T follicular helper cell (primary cell): ENCODE results near the gene NCKAP5.

Experiments used
- DNase-seq: peaks from one replicate; pipeline ENCODE4 v3.0.0-alpha.2; 2020; ENCODE audit warnings: low read depth

NCKAP5 gene

DNA sequence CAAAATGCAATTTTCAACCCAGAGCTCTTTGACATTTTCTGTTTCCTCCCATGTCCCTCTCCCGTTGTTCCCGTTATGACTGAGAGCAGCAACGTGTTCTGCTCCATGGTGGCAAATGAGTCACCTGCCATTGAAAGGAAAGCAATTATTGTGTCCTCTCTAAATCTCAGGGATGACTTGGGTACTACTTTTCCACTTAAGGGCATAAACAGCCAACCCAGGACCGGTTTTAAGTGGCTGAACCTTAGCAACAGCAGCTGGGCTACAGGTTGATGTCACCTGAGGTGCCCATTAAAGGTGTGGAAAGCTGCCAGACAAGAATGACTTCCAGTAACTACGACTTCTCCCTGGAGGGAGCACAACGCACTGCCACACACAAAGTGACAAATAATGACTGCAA is 236.8 kb downstream of the NCKAP5 start:
- DNase-seq = no peak

DNA sequence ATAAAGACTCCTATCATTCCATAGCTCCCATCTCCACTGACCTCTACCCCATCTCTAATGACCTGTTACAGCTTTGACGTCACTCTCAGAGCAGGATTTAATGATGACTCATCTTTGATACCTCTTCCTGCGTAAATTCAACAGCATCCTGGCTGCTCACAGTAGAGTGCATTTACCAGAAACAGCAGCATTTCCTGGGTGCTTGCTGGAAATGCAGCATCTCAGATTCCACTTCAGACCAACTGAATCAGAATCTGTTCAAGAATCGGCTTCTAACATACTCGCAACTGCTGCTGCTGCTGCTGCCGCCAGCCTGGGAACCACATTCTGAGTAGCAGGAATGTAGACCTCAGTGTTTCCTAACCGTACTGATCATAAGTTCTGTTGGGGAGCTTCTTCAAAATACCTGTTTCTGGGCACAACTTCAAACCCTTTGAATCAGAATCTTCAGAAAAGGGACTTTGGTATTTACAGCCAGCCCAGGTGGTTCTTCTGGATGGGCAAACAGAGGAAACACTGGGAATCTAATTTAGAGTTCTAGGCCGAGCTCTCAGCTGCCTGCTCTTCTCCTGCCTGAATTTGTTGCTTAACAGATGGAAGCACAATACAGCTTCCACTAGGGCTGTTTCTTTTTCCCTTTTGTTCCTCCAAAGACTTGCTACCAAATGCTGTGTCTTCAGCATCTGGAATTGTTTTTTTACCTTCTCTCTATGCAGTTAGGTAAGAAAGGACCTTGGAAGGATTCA is 241.4 kb downstream of the NCKAP5 start:
- DNase-seq = no peak

DNA sequence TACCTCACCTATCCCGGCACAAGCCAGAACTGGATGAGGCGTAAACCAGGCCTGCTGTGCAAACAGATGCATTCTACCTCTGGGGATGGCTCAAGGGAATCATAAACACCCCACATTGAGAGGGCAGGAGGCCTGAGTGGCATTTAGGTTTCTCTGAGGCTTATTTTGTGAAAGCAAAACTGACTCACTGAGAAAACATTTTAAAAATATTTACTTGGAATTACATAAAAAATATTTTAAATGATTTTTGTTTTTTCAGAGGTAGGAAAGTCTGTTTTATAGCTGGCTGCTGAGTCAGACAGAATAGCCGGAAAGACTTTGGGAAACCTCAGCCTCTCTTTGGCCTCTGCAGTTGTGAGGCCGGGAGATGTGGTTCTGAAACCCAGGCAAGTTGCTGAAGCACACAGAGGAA is 244.1 kb downstream of the NCKAP5 start:
- no peak for DNase-seq

DNA sequence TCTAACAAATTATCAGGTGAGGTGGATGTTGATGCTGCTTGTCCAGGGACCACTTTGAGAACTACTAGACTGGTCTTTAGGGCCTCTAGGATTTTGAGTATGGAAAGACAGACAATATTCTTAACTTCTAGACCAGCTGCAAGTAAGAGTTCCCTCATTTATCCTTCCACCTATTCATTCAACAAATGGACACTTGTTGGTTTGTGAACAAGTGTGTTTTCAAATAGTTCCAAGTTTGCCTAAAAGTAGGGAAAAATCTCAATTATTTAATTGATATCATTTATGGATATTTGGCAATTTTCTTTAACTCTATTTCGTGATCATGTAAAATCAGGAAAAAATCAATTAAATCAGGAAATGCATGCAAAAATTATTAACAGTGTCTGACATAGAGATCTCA is 245.4 kb downstream of the NCKAP5 start:
- no peak for DNase-seq

DNA sequence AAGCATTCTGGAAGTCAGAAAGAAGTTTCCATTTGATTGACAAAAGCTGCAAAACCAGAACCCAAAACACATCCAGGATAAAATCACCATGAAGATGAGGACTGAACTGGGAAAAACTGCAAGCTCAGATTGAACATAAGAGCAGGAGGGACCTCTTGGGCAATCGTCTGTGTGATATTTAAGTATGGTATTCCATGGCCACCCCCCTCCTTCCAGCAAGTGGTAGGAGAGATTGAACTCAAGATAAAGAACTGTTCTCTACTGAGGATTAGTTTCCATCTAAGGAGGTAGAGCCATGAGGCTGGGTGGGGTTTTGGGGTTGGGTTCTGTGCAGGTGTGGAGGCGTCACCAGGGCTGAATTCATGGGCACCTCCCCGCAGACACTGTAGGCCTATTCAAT is 251.1 kb downstream of the NCKAP5 start:
- DNase-seq = no peak

DNA sequence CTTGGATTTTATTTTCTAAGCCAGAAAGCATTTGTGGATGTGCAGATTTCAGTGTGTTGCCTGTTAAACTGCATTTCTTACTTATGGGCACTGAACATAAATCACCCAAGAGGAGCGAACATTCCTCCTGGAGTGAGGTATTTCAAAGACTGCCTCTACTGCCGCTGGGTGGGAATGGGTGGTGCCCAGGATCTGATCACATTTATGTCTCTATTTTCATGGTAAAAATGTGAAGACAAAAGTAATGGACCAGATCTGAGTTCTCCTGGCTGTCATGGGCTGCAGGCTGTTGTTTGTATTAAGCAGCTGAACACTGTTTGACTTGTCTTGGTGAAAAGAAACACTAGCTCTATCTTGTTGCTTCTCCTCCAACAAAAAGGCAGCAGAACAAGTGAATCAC is 251.7 kb downstream of the NCKAP5 start:
- DNase-seq = no peak

DNA sequence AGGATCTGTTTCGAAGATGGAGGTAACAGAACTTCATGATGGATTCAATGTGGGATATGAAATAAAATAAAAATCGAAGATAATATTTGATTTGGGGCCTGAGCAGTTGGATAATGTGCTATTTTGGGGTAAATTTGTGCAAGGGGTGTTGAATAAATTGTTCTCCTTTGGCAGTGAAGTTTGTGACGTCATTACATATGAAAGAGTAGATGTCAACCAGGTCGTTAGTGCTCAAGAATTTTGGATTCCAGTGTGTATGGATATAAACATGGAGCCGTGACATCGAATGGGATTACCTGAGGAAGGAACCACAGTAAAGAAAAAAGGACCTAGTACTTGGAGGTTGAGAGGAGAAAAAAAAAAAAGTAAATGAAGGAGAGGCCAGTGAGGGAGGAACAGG is 253.0 kb downstream of the NCKAP5 start:
- no peak for DNase-seq

DNA sequence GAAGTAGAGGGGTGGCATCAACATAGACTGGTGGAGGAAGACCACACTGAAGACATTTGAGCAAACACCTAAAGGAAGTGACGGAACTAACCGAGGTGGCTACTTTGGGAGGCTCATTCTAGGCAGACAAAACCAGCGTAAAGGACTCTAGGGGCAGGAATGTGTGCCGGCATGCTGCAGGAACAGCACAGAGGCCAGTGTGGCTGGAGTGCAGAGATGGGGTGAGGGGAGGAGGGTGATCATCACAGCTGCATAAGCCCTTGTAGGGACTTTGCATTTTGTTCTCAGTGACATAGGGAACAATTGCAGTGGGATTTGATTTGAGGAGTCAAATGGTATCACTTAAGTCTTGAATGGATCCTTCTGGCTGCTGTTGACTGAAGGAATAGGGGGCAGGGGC is 253.5 kb downstream of the NCKAP5 start:
- DNase-seq = no peak

DNA sequence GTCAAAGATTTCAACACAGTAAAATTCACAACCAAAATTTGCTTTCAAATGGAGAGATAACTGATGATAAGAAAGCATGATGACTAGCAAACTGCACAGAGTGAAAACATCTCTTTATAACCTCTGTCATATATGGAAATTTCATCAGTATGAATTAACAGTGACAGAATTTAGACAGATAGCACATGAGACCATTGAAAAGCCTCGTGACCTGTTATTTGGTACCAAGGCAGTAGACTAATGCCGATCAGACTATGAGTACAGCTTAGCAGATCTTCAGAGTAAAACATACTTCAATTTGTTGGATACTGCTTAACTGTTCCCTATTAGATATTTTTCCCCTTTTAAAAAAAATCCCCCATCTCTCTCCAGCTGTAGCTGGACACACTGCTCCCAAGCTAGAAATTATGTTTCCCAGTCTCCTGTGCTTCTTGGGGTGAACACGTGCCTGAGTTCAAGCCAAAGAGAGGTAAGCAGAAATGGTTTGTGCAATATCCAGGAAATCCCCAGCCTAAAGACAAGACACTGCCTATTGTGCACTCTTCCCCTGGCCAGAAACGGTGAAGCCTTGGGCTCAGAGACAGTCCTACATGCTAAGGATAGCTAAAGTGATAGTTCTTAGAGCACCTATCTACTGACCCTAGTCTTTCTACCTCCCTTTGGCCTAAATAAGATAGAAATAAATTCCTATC is 256.1 kb downstream of the NCKAP5 start:
- no peak for DNase-seq

DNA sequence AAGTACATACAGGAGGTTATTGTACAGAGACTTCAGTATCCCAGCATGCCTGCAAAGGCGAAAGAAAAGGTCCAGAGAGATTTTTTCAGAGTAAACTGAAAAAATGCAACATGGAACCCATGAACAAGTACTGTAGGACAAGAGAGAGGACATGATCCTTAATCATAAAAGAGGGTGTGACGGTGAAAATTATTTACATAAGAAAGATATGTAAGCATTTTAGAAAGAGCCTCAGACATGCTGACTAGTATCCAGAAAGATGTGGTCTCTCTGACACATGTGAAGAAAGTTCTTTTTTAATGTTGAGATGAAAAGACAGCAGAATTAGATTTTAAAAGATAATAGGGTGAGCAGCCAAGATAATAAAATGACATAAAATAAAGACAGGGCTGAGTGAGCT is 262.0 kb downstream of the NCKAP5 start:
- DNase-seq = no peak

DNA sequence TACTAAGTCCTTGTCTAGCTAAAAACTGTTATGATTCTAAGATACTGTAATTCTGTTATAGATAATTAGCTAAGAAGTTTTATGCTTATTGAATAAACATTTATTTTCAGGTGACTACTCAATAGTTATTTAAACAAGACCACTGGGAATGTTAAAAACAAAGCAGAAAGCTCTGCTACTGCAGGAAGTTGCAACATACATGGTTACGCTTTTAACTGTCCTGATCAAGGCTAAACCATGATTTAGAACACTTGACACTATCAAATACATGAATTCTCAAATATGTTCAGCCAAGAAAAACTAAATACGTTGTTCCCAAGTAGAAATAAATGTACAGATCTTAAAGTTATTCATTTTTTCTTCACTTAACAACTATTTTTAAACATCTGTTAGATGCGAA is 263.9 kb downstream of the NCKAP5 start:
- DNase-seq = no peak

DNA sequence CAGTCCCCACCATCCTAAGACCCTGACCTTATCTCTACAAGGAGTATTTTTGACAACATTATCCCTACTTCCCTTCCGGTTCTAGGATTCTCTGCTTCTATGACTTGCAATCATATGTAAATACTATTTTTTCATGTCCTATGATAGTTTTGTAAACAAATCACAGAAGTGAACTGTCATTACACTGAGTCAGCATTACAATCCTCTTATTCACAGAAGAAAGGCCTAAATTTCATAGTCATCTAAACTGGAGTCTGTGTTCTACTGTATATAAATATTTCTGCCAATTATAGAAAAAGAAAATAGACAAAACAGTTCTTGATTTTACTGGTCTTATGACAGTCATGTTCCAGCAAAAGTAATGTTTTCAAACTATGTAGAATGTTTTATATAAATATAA is 265.1 kb downstream of the NCKAP5 start:
- DNase-seq = no peak

DNA sequence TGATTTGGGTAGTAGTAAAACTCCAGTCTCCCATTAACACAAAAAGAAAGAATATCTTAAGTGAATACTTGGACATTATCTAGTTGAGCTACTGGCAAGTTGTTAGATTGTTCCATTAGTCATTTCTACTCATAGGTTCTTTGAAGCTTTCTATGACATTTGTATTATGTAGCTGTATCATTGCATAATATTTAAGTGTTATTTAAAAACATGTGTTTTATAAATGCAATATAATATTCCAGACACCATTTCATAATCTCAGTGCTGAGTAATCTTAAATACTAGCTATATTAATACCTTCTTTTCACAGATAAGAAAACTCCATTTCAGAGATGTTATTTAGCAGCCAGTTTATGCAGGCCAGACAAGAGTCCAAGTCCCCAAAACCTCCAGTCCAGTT is 271.9 kb downstream of the NCKAP5 start:
- DNase-seq = no peak

DNA sequence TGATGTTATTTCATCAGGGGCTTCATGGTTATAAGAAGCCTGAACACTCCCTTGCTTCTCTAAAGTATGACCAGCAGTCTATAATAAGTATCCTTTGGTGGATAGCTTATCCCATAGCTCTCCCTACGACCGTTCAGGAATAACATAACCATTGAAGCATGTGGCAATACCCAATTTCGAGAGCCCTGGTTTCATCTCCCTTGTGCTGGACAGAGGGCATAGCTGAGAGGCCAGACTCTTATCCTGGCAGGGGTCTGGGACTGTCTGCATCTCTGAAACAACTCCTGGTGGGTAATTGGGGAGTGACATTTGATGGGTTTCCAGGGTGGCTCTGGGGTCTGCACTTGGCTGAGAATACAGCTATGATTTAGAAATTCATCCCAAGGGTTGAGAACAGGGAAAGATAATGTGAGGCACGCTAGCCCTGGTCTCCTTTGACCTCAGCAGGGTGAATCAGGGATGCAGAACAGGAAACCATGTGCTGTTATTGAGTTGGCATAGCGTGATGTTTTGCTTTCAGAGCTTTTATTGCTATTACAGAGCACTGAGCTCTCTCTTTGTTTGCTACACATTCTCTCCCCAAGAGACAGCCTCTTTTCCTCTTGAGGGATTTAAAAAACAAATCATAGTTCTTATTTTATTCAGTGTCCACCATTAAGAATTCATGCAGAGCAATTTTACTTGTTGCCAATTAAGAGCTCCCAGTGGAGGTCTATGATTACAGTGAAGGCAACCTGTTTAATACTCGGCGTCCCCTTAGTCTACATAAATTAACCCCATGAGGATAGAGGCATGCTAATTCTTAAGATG is 274.5 kb downstream of the NCKAP5 start:
- DNase-seq = no peak

DNA sequence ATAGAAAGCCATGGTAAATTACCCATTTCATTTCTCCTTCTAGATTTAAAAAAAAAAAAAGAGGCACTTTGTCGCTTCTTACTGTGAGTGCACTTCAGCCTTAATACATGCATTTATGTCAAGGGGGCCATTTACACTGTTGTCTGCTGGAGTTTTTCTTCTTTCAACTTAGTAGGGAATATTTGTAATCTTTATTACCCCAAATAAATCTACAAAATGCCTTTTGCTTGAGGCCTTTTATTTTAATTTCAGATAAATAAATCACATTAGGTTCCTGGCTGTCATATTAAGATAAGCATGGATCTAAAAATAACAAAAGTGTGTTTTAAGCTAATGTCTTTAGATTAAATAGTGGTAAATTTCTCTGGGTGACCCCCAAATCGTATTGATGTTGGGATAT is 276.0 kb downstream of the NCKAP5 start:
- no peak for DNase-seq

DNA sequence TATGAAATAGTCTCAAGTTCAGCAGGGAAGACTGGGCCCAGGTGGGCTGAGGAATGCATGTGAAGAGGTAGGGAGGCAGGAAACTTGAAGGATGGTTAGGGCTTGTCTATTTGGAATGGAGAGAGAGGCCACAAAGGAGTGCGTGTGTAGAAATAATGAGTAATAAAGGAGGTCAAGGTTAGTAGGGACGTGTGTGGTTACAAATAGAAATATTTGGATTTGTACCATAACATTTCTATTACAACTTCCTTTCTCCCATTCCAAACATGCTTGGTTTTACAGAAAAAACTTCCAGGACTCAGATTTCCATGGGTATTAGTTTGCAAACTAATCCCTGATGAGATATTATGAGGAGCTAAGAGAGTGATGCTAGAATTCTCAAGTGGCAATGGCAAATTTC is 280.6 kb downstream of the NCKAP5 start:
- no peak for DNase-seq

DNA sequence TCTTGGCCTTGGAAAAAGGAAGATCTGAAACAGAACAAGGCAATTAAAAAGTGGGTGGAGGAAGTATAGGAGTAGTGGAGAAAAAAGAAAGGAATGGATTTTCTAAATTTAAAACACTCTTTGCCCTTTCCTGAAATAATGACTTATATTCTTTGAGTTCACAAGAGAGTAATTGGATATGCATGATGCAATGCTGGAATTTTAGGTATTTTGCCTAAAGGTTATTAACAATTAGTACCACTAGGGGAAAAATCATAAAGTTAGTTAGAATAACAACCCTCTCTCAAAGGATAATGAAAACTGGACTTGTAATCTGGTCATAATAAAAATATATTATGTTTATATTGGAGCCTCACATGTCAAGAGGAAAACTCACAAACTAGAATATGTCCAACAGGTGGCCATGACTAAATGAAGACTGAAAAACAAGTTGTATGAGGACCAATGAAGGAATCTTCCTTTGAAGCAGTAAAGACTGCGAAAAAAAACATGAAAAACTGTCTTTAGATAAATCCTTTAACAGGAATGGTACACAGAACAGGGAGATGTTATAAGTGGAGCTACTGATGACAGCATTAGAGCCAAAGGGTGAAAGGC is 281.8 kb downstream of the NCKAP5 start:
- DNase-seq = no peak

DNA sequence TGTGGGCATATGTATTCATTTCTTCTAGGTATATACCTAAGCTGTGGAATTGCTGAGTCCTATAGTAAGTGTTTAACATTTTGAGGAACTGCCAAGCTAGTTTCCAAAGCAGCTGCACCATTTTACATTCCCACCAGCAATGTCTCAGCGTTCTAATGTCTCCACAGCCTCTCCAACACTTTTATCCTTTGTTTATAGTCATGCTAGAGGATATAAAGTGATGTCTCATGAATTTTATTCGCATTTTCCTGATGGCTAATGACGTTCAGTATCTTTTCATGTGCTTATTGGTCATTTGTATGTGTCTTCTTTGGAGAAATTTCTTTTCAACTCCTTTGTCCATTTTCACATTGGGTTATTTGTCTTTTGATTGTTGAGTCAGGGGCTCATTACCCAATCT is 295.2 kb downstream of the NCKAP5 start:
- DNase-seq = no peak

DNA sequence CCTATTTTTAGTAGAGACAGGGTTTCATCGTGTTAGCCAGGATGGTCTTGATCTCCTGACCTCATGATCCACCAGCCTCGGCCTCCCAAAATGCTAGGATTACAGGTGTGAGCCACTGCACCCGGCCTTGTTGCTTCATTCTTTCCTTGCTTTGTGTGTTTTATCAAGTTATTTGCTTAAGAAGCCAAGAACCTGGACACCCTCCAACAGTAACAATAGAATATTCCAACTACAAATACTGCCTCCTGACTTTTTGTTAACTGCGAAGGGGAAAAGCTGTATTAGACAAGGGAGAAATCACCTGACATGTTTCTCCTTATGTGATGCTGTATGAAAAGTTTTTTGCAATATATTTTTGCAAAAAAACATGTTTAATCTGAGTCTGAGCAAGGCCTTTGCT is 297.2 kb downstream of the NCKAP5 start:
- DNase-seq = no peak

DNA sequence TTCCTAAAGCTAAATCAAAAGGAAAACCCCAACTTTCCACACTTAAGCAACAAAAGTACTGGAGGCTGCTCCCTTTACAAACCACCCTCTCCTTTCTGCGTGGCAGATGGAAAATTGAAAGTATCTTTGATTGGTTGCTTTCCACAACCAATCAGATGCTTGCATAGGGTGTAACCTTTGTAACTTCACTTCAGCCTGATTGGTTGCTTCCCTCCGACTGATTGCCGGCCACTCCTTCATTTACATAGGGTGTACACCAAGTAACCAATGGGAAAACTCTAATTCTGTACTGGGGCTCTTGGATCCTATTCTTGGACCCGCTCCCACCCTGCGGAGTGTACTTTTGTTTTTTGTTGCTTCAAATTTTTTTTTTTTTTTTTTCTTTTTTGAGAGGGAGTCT is 297.7 kb downstream of the NCKAP5 start:
- no peak for DNase-seq

DNA sequence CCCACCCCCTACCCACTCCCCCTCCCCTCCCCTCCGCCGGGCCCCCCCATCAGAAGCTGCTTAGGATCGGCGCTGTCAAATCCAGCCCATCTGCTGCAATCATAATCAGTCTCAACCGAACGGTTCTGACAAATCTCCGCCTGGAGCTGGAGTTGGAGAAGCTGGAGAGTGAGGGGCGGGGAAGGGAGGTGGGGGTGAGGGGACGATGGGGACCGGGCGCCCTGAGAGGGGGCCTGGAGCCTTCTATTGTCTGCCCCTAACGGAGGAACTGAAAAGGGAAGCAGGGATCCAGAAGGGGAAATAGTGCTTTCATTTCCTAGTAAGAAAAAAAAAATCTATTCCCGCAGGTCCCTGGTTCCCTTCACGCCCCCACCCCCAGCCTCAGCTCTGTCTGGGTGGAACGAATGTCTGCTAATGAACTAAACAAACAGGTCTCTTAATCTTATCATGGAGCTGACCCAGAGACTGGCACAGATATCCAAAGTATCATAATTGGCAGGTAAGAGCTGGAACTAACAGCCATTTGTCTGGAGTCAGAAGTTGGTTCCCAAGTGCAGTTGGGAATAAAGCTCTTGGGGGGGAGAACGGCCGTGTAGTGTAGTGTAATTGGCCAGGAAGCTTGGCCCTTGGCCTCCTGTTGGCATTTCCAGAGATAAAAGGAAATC is 301.2 kb downstream of the NCKAP5 start:
- no peak for DNase-seq
